NCI-H446 treated with DMSO at 0.1 percent for 48 hours (cell line): ENCODE results near the gene SAXO2.
A peak's percentile ranks its signal among the peaks of the same experiment; 100 is the strongest.
"Not testable (repeated sequence)": the region's sequence is repeated elsewhere in the genome, so short reads cannot be mapped to it uniquely, and the experiment has no call there.

Experiments
- DNase-seq: peaks from one replicate; lab custom pipeline; 2025; lab: John Stamatoyannopoulos, UW

Gene SAXO2, protein sequence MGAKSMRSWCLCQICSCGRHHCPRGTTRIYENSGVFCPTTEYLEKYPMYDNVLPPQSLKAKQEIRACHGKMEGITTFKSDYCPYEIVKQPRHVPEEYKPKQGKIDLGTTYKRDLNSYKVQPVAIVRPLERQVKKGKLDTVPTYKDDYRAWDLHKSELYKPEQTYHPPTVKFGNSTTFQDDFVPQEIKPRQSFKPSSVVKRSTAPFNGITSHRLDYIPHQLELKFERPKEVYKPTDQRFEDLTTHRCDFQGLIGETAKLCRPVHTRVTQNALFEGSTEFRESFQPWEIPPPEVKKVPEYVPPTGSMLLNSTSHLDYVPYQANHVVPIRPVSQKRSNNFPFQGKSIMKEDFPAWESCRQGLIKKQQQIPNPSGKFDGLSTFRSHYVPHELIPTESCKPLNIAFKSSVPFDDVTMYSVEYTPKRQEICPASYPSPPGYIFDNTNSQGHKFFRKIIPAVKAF

GRCh38 chr15:82262422-82263026 is at the start of gene SAXO2, which contains the start of gene EFL1:
TSS of gene SAXO2 (plus strand) at chr15:82262818. CDS start at chr15:82262880, 62 bp downstream.
TSS of gene EFL1 (minus strand) at chr15:82262734. CDS start at chr15:82261778, 956 bp downstream.
- DNase-seq = peak; percentile 60

- not testable (repeated sequence) for DNase-seq
These were observed 46.5 kb upstream of the SAXO2 start for GRCh38 chr15:82216092-82216491.

GRCh38 chr15:82221535-82221934 is 41.1 kb upstream of the SAXO2 start:
- not testable (repeated sequence) for DNase-seq

- no peak for DNase-seq
These were observed 33.9 kb upstream of the SAXO2 start for GRCh38 chr15:82228750-82229149.

GRCh38 chr15:82231233-82231632 is 31.4 kb upstream of the SAXO2 start:
- no peak for DNase-seq

GRCh38 chr15:82231842-82232241 is 30.8 kb upstream of the SAXO2 start:
- DNase-seq = no peak

DNA sequence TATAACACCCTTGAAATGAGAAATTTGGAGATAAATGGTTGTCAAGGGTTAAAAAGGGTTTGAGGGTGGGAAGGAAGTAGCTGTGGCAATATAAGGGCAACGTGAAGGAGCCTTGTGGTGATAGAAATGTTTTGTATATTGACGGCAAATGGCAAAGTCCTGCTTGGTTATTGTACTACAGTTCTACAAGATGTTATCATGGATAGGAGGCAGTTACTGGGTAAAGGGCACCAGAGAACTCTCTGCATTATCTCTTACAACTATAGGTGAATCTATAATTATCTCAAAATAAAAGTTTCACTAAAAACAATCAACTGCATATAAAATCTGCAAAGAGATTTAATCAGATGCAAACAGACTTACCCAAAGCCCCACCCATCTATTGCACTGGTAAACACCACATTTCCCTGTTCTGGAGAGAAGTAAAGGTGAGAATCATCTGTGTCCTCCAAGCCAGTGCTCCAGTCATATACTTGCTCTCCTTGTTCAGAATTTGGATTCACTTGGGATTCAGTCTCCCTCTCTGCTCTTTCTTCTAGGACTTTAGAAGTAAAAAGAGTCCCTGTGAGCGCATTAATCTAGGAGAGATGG is 24.6 kb upstream of the SAXO2 start:
- not testable (repeated sequence) for DNase-seq

DNA sequence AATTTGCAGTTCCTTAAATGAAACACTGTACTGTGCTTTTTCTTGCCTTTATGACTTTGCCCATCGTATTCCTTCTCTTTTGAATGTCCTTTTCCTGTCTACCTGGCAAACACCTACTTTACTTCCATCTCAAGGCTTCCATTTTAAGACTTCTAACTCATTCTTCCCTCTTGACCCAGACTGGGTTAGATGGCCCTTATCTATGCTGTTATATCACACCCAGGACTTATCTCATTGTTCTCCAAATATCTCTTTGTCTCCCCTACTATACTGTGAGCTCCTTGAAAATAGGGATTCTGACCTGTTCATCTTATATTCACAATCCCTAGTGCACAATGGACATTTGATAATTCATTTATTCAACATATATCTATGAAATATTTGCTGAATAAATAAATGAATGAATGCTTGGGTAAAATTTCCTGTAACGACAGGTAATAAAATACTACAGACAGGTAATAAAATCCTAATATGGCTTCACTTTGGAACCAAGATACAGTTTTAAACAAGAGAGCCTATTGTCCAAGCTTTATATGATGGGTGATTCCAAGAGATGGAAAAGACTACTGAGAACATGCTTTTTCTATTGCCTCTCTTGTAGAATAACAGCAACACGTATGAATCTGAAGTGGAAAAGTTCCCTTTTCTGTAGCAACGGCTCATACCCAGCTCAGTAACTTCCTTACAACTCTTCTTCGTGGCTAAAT is 22.8 kb upstream of the SAXO2 start:
- DNase-seq = no peak

DNA sequence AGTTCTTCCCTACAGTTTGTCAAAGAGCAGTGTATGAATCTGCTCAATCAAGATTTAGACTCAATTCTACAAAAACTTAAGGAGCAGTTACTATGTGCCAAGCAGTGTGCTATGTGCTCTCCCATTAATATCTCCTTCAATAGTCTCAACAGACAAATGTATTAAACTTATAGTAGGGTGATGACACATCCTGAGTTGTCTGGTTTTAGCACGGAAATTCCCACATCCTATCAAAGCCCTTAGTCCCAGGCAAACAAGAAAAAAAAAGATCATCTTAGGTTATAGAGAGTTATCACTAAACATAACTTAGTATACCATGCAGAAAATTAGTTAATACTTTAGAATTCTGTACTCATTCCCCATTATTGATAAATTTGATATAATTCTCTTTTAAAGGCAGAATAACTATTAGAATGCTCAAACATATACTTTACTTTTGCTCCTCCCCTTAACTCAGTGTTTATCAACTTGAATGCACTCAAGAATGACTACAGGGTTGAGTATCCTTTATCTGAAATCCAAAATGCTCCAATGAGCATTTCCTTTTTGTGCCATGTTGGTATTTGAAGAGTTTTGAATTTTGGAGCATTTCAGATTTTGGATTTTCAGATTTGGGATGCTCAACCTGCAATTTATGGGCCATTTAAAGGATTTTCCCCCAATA is 20.6 kb upstream of the SAXO2 start:
- DNase-seq = not testable (repeated sequence)

- not testable (repeated sequence) for DNase-seq
These were observed 19.0 kb upstream of the SAXO2 start for GRCh38 chr15:82243644-82244043.

DNA sequence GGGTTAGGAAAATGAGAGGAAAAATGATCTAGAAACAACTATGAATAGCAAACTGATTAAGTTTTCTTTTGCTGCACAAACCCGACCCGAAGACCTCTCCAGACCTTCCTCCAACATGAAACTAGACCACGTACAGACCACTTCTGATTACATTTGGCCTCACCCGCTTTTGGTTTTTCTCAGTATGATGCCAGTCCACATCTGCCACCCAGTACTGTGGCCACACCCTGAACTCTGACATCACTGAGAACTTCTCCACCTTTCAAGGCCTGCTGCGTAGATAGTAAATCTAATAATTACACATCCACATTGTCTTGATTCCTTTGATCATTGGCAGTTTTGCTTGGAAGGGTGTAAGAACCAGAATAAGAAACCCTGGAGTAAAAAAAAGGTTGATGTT is 16.7 kb upstream of the SAXO2 start:
- not testable (repeated sequence) for DNase-seq

DNA sequence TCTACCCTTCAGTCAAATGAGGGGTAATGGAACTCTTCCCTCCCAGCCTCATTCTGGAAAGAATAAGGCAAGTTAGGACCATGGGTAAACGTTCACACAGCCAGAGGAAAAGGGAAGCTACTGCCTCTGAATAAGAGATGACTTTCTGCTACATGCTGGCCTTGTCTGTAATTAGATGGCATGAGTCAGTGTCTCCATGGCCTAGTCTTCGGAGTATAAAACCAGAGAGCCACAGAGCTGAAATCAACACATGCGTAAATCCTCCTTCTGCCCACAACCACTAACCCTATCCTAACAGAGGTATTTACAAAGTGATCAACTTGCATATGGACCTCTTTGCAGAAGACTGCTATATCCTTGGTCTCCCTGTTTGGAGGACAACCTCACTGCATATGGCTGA is 14.4 kb upstream of the SAXO2 start:
- not testable (repeated sequence) for DNase-seq

DNA sequence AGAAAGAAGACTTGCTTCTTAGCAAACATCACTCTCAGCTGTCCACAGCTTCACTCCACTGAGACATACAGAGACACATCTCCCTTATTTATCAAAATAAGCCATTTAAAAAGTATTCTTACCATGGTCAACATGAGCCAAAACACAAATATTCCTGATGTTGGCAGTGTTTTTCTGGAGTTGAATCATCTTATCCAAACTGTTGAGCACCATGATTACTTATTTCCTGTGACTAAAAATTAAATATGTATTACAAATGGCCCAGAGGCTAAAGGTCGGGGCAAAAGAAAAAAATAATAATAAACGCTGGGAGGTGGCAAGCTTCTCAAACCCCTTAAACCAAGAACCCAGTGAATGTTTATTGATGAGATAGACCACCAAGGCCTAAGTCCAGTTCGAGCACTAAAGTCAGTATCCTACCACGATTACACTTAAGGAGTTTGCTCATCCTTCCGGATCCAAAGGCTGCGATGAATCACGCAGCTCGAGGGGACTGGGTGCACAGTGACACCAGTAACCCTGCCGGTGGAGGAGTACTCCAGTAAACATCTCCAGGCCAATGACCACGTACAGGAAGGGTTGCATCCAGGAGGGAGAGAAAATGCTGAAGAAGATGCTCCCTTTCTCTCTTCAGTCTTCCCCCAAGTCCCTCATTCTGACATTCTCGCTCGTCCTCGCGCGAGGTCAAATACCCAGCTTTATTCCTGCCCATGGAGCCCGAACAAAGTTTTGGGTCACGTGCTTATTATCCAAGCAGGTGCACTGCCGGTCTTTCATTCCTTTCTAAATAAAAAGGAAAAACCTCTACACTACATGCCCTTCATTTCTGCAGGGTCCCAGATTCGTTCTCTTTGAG is 824 bp upstream of the SAXO2 start:
- DNase-seq = not testable (repeated sequence)

- no peak for DNase-seq
These were observed 732 bp downstream of the SAXO2 start for GRCh38 chr15:82263350-82263749.

- not testable (repeated sequence) for DNase-seq
These were observed 4.5 kb downstream of the SAXO2 start for GRCh38 chr15:82267137-82267536.

- not testable (repeated sequence) for DNase-seq
These were observed 5.8 kb downstream of the SAXO2 start for GRCh38 chr15:82268454-82268853.

GRCh38 chr15:82272154-82272553 is 9.5 kb downstream of the SAXO2 start:
- no peak for DNase-seq

GRCh38 chr15:82275410-82275809 is 12.8 kb downstream of the SAXO2 start:
- no peak for DNase-seq

DNA sequence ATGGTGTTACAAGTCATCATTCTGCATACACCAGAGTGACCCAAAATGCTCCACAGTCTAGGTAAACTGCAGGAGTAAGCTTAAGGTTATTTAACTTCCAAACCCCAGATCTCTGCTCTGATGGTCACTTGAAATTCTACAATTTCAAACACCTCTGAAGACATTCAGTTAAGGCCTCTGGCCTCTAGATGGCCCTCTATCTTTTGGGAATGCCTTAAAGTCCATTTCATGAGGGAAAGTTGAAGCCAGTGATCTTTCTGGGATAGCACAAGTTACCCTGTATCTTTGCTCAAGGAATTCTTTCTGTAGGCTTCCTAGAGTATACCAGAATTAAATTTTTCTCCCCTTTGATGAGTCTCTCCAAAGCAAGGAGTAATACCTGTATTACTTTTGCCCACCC is 18.7 kb downstream of the SAXO2 start:
- DNase-seq = not testable (repeated sequence)

DNA sequence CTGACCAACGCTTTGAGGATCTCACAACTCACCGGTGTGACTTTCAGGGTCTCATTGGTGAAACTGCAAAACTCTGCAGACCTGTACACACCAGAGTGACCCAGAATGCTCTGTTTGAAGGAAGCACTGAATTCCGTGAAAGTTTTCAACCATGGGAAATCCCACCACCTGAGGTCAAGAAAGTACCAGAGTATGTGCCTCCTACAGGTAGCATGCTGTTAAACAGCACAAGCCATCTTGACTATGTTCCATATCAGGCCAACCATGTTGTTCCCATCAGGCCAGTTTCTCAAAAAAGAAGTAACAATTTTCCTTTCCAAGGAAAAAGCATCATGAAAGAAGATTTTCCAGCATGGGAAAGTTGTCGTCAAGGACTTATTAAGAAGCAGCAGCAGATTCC is 19.8 kb downstream of the SAXO2 start:
- not testable (repeated sequence) for DNase-seq

DNA sequence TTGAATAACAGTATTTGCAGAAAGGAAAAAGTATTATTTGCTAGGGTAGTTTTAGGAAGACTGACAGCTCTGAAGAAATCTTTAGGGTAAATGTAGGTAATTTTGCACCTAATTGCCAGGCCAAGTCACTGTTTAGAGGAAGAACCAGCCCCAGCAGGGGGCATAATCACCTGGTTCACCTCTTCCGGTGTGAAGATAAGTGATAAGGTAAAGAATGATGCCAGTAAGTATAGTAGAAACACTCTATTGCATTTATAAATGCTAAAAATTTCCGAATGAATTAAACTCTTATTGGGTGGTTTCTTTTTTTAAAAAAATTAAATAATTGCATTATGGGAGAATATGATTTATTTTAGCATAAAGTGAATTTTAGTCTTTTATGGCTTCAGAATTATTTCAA is 21.8 kb downstream of the SAXO2 start:
- DNase-seq = not testable (repeated sequence)
